SKM-1 (cell line): Measurements from ENCODE around the gene CBFA2T2.

Experiments used
- DNase-seq: peaks from one replicate; lab custom pipeline; 2025; ENCODE audit not compliant: unreplicated experiment; lab: John Stamatoyannopoulos, UW

CBFA2T2 gene

GRCh38 chr20:33664085-33664761 is 174.3 kb downstream of the CBFA2T2 start:
- DNase-seq, result no peak

GRCh38 chr20:33664762-33665144 is 174.9 kb downstream of the CBFA2T2 start:
- DNase-seq, result no peak

- DNase-seq, result peak; percentile 93
Observed at GRCh38 chr20:33666293-33667244, 176.7 kb downstream of the CBFA2T2 start, which contains the start of gene ACTL10. ACTL10 (plus strand) TSS chr20:33666943; CDS start chr20:33667498, 555 bp downstream.

- DNase-seq, result no peak
Observed at GRCh38 chr20:33667245-33667675, 177.4 kb downstream of the CBFA2T2 start.

GRCh38 chr20:33667676-33668465 is 178.0 kb downstream of the CBFA2T2 start:
- DNase-seq, result peak; percentile 64

- no peak for DNase-seq
Observed at GRCh38 chr20:33668466-33669155, 178.7 kb downstream of the CBFA2T2 start.

- DNase-seq, result no peak
Observed at GRCh38 chr20:33669224-33669623, 179.3 kb downstream of the CBFA2T2 start.

- DNase-seq, result no peak
Observed at GRCh38 chr20:33669873-33670640, 180.2 kb downstream of the CBFA2T2 start.

- DNase-seq, result no peak
Observed at GRCh38 chr20:33670715-33671499, 181.0 kb downstream of the CBFA2T2 start.

- no peak for DNase-seq
Observed at GRCh38 chr20:33671573-33672288, 181.8 kb downstream of the CBFA2T2 start.

GRCh38 chr20:33672426-33673113 is 182.7 kb downstream of the CBFA2T2 start:
- no peak for DNase-seq

- no peak for DNase-seq
Observed at GRCh38 chr20:33673114-33673409, 183.2 kb downstream of the CBFA2T2 start.

GRCh38 chr20:33673410-33674293 is 183.8 kb downstream of the CBFA2T2 start:
- no peak for DNase-seq

- peak; percentile 43 for DNase-seq
Observed at GRCh38 chr20:33674294-33675135, 184.6 kb downstream of the CBFA2T2 start, which contains the start of gene NECAB3. NECAB3 (minus strand) TSS chr20:33674428; CDS start chr20:33674352, 76 bp downstream.

- no peak for DNase-seq
Observed at GRCh38 chr20:33675136-33675959, 185.5 kb downstream of the CBFA2T2 start.
